Activated CD4-positive, alpha-beta T cell treated with anti-CD3 and anti-CD28 coated beads, Interleukin-2, amount 50 U/mL, for 4 hours (primary cell): Measurements from ENCODE around the gene NFAM1.

Experiments
- DNase-seq, 2 experiments: peaks; one replicate each; pipeline ENCODE4 v3.0.0-alpha.2; 2020

NFAM1 gene

DNA sequence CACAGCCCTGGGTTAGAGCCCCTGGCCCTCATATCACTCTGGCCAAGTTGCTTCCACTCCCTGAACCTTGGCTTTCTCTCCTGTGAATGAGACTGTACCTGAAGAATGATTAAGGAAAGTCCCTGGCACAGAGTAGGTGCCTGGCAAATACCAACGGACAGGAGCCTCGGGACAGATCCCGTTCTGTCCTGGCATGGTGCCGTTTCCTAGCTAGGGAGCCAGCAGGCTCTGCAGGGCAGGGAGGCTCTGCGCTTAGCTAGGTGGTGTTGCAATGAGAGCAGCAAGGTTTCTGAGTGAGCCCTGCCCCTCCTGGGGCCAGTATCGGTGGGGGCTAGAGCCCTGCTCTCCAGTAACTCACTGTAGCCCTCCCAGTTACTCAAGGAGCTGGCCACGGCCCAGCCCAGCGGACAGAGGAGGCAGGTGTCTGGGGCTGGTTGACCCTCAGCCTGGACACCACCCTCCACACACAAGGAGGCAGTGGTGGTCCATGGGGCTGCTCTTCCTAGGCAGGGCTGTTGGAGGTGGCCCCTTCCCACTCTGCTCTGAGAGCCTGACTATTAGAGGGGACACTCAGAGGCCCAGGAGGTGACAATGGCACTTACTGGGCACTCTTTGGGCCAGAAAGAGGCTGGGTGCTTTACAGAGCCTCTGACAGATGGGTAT lies 74.4 kb downstream of the NFAM1 start:
- DNase-seq = no peak

DNA sequence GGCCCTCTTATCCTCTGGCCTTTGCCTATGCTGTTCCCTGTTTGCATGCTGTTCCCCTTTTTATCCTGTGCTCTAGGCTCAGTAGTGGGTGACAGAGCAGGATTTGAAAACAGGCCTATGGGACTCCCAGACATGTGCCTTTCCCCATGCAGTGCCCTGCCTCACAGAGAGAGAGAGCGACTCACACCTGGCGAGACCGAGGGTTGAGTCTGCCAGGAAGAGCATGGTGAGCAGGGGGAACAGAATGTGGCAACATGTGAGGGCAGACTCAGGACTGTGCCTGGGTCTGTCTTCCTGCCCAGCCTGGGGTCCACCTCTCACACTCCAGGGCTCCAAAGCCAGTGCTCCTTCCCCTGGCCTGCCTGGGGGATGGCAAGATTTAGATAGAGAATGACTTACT lies 75.0 kb downstream of the NFAM1 start:
- no peak for DNase-seq

DNA sequence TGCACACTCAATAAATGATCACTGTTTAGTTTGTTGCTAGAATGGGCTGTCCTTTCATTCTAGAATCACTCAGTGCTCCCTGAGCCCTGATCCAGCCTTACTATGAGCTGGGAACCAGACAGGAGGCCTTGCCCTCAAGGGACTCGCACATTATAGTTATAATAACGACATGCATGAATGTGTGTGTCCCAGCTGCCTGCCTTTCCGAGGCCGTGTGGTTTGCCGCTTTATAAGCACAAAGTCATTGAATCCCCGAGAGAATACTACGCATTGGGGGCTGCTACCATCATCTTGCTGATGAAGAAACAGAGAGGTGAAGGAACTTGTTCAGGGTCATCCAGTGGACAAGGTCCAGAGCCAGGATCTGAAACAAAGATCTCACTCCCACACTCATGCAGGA lies 75.7 kb downstream of the NFAM1 start:
- no peak for DNase-seq

DNA sequence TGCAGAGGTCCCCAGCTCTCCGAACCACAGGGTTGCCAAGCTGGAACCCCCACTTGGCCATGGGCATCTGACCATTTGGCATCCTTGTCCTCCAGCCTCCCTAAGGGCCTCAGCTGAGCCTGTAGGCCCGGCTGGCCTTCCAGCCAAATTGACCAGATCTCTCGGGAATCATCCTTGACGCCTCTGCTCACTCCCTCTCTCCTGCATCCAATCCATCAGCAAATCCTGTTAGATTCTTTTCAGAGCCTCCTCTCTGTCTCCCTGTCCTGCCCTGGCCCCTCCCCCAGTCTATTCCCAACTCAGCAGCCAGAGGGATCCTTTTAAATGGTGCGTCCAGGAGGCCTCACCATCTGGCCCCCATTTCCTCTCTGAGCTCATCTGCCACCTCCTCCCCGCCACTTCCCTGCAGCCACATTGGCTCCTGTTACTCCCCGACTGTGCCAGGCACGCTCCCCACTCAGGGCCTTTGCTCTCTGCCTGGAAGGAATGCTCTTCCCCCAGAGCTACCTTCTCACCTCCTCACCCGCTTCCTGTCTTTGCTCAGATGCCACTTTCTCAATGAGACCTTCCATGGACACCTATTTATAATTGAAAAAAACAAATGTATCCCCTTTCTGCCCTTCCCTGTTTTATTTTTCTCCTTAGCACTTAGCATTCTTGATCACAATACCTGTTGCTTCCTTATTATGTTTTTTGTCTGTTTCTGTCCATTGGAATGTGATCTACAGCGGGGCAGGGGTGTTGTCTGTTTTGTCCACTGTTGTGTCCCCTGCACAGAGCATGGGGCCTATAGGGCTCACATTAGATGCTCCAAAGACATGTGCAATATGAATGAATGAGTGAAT lies 78.1 kb downstream of the NFAM1 start:
- DNase-seq = no peak

DNA sequence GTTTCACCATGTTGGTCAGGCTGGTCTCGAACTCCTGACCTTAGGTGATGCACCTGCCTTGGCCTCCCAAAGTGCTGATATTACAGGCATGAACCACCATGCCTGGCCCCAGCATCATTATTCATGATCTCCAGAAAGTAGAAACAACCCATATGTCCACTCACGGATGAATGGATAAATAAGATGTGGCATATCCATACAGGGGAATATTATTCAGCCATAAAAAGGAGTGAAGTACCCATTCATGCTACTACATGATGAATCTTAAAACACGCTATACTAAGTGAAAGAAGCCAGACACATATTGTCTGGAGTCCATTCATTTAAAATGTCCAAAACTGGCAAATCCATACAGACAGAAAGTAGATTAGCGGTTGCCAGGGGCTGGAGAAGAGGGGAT lies 81.8 kb downstream of the NFAM1 start:
- no peak for DNase-seq

DNA sequence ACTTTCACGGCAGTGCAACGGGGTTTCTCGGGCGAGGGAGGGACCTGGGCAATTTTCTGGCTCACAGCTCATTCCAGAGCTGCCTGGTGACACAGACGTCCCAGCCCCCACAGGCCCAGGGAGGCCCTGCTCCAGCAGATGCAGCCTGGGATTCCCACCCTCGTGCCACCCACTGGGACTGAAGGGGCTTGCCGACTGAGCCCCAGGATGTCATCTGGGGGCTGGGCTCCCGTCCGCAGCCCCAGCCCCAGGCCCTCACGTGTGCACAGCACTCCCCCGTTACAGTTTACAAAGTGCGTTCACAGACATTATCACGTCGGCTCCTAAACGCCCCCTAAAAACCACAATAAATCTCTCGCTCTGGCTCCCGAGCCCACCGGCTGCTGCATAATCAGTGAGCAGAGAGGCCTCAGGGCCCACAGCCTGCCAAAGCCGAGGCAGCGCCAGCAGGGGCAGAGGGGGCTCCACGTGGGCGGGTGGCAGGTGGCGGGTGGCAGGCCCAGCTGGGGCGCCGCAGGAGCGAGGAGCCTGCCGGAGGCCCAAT lies 84.8 kb downstream of the NFAM1 start:
- DNase-seq = no peak

DNA sequence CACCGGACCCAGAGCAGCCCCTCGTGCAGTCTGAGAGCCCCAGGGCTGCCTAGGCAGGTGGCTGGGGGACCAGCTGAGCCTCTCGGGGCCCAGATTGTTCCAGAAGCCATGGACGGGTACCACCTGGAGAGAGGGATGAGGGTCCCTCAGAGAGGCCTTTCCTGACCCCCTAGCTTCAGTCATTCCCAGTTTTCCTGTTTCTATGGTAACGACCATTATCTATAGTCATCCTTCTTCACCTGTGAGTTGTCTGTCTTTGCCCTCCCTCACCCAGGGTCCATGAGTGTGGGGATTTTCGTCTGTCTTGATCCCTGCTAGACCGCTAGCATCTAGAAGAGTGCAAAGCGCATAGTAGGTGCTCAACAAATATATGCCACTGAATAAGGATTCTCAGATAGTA lies 85.5 kb downstream of the NFAM1 start:
- no peak for DNase-seq

DNA sequence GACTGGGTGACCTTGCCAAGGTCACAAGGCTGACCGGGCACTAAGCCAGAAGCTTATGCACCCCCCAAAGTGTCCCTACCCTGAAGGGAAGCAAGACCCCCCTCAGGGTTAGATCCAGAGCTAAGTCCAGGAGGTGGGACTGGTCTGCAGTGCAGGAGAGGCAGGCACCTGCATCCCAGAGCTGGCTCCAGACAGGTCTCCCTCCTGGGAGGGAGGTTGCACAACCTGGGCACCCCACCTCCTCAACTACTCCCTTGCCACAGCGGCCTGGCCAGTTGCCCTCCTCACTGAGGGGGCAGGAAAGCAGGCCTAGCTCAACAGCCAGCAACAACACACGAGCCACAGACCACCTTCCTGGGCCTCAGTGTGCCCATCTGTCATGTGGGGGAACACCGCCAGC lies 86.7 kb downstream of the NFAM1 start:
- DNase-seq = no peak

DNA sequence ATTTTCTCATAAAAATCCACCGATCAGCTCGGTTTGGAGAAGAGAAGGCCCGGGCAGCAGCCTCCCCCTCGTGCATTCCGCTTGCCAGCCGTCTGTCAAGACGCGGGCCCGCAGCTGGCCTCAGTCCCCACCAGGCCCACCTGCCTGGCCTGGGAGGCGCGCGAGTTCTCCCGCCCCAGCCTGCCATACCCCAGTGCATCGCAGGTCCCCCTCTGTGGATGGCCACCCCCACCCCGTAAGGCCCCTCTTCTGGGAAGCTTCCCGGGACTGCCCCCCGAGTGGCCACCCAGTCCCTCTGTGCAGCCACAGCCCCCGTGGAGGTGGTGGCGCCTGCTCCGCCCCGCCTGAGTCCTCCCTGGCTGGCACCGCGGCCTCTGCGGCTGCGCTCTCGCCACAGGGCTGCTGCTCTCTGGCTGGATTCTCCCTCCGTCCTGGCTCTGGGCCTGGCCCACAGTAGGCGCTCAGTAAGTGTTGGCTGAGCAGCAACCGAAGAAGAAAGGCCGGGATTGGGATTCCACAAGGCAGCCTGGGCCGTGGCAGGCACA lies 87.8 kb downstream of the NFAM1 start:
- DNase-seq = no peak

DNA sequence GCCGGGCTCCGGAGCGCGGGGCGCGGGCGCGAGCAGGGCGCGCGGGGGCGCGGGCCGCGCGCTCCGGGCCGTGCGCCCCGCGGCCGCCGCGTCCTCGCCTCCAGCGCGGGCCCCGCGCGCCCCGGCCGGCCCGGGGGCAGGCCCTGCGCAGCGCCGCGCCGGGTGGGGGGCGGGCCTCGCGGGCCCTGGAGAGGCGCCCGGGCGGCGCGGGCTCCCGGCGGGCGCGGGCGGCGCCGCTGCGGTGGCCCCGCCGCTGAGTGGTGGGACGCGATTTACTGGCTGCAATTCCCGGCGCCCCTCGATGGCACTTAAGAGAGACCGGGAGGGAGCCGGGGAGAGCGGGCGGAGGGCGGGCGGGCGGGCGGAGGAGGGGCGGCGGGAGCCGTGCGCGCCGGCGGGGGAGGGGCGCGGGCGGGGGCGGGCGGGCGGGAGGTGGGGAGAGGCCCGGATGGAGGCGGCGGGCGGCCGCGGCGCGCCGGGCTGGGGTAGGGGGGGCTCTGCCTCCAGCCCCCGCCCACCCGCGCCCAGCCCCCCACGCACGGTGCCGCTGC lies 88.6 kb downstream of the NFAM1 start:
- no peak for DNase-seq

DNA sequence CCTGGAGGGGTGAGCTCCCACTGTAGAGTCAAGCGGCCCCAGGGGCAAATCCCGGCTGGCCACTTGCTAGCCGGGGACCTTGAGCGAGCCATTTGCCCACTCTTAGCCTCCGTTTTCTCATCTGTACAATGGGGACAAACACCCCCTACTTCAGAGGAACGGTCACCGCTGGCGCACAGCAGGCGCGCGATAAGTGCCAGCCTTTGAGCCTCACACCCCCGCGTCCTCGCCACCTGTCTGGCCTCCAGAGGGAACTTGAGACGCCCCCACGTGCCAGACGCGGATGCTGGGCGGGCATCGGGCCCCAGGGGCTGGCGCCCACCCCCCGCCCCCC lies 89.1 kb downstream of the NFAM1 start:
- no peak for DNase-seq

DNA sequence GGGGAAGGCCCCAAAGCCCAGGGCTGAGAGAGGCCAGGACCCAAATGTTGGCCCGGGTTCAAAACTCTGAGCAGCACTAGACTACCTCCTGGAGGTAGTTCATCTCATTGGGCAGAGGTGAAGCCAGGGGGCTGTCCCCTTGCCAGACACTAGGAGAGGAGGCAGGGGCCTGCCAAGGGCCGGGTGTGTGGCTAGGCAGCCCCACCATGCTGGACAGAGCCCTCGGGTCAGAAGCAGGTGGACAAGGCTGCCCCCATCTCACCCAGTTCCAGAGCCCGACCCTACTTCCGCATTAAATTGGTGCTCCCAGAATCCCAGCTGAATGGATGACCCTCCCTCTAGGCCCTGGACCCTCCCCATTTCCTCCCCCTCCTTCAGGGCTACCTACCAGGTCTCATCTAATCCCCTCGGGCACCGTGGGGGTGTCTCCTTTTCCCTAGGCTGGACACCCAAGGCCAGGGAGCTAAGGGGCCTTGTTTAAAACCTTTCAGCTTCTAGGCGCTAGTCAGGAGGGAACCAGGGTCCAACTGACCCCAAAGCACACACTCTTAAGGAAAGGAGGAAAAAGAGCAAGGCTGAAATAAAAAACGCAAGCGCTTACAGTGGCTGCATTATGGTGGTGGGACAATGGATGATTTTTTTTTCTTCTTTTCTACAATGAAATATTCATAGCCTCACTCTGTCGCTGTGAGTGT lies 89.6 kb downstream of the NFAM1 start:
- DNase-seq = no peak

DNA sequence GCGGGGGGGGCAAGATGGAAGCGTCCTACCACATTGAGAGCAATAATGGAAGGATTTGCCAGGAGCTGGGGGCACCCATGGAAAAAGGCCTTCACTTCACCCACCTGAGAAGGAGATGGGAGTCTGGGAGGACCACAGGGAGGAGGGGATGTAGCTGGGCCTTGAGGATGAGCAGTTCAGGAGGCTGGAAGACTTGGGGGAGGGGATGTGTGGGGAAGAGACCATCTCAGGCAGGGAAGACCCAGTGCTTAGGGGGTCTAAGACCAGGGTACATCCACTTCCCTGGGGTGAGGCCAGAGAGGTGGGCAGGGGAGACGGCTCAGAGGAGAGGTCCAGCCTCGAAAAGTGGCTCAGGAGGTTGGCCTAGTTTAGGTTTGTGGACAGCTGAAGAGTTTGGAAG lies 90.4 kb downstream of the NFAM1 start:
- no peak for DNase-seq

DNA sequence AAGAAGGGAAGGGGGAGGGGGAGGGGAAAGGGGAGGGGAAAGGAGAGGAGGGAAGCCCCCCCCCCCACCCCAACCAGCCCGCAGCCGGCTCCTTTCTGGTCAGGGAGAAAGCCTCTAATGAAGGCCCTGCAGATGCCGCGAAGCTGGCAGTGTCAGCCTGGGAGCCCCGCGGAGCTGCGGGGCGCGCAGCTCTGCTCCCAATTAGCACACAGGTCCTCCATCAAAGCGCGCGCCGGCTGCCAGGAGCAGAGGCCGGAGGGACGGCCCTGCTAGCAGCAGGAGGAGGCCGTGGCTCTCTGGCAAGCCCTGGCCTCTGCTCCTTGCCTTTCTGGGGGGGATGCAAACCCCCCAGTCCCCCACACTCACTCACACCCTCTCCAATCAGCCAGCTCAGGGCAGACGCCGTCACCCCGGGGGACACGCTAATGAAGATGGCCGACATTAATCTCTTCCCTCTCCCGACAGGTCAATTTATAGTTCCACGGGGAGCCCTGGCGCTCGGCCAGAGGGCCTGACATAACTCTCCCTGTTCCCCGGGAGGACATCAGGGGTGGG lies 91.3 kb downstream of the NFAM1 start:
- no peak for DNase-seq

DNA sequence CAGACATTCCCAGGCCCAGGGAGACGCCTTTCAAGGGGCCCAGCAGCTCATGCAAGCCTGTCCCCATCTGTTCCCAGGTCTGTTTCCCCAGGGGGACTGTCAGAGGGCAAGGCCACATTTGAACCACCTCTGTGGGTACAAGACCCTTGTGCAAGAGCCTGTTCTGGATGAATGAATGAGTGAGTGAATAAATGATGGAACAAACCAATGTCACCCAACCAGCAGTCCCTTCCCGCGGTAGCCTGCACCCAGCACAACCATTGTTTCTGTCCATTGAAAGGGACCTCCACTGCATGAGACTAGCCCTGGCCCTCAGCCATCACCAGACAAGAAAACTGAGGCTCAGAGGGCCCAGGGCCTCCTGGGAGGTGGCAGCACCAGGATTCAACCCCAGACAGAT lies 92.1 kb downstream of the NFAM1 start:
- DNase-seq = no peak

DNA sequence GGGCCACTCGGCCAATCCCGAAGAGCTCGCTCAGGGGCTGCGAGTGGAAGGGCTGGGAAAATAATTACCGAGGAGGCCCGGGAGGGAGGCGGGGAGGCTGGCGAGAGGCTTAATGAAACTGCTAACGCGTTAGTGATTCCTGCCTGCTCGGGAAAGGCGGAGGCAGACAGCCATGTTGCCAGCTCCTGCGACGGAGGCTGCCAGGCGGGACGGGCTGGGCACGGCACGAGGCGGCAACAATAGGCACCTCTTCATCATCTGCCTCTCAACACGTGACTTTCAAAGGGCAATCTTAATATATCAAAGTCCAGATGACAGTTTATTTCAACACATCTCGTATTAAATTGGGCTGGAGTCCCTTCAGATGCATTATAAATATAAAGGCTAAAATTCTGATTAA lies 93.7 kb downstream of the NFAM1 start:
- no peak for DNase-seq

DNA sequence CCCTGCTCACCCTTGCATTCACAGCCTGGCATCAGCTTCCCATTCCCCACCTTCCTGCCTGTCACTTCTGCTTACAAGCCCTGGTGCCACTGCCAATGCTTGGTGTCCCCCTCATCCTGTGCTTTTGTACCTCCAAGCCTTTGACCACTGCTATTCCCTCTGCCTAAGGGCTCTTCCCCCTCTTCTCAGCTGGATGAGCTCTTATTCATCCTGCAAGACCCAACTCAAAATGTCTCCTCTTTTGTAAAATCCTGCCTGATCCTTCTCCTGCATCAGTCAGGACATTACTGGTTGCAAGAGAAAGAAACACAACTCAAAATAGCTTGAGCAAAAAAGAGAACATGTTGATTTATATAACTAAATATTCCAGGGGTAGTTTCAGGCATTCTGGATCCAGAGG lies 94.8 kb downstream of the NFAM1 start:
- DNase-seq = no peak

DNA sequence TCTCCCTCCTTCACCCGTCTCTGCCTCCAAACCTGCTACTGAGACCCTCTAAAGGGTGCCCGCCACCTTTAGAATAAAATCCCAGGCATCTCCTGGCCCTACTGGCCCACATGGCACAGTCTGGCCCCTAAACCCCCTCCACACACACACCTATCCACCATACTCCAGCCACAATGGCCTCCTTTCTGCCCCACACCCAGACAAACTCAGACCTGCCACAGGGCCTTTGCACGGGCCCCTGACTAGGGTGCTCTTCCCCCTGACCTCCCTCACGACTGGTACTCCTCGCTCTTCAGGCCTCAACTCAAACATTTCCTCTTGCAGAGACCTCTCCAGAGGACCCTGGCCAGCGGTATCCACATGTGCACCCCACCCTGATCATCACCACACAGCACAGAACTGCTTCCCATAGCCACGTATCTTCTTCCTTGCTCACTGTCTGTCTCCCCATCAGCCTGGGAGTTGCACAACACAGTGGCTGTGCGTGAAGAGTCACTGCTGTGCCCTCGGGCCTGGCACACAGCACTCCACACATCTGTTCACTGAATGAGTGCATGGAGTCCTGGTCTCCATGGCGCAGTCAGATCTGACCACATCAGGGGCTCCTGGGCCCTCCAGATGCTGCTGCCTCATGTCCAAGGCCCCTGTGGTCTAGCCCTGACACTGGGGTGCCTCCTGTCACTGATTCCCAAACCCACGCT lies 95.5 kb downstream of the NFAM1 start:
- DNase-seq = no peak

DNA sequence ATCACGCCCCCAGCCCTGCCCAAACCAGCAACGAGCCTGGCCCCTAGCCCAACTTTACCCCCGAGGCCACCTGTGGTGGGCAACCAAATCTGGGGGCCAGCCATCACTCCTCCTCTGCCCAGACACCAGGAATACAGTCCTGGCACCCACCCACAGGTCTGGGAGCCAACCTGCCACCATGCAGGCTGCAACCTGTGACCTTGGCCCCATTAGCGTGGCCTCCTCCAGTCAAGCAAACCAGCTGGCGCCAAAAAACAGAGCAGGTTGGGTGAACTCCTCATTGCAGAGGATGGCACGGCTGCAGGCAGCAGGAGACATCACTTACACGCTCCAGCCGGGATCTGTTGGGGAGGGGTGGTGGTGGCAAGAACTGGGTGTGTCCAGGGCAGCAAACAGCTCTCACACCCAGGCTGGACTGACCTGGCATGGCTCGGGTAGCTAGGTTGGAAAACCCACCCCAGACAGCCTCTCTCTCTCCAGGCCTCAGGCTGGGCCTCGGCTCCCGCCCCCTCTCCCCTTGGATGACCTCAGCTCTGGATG lies 96.3 kb downstream of the NFAM1 start:
- DNase-seq = no peak

DNA sequence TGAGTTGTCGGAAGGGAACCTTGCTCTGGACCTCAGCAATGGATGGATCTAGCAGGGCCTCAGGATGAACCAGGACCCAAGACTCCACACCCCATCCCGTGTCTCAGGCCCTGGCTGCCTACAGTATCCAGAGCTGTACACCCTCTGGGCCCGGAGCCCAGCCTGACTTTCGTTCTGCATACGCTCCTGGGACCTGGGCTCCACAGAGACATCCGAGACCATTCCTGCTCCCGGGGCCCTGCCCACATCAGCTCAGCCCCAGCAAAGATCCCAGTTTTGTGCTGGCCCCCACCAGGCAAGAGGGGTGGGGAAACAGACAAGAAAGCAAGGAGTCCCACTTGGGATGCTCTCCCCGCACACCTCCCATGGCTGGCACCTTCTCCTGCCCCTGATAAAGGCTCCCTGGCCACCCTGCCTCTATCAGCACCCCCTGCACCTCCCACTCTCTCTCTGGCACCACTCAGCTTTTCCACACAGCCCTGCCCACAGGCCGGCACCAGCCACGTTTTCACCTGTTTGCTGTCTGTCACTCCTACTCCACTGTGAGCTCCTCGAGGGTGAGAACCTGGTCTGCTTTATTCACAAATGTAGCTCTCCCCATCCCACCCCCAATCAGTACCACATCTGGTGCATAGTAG lies 97.2 kb downstream of the NFAM1 start:
- no peak for DNase-seq

DNA sequence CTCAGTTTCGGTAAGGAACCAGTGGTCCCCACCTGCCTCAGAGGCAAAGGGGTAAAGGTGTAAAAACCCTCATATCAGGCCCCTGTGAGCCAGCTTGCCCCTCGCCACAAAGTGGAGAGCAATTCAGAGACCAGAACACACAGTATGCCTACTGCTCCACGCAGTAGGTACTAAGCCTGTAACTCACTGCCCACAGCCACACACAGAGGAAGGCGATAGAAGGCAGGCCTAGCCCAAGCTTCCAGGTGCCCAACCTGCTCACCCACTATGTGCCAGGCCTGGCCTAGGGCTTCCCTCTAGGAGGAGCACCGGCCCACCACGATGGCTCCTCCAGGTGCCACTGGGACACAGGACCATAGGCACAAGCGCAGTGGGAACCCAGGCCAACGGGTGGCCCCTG lies 98.7 kb downstream of the NFAM1 start:
- no peak for DNase-seq

DNA sequence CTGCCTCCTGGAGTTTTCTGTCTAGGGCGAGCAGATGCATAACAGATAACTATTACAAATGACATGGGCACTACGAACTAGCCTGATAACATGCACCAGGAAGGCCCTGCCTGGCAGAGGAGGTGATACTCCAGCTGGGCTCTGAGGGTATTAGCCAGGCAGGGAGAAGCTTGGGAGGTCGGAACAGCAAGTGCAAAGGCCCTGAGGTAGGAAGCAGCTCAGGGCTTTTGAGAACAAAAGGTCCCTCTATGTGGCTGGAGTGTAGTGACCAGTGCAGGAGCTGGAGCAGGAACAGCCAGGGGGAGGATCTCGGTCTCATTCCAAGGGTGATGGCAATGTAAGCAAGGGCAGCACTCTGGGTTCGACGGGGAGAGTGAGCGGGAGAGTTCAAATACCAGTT lies 100.1 kb downstream of the NFAM1 start:
- DNase-seq = no peak
